ENCODE results near the gene GOLGA8N. TPM values are rescaled to one million over a fixed set of nuclear protein-coding genes. Genes with fewer than 3 reads are reported as not detected.

The GOLGA8N gene
- polyA plus RNA-seq, 1 donor from 2014 or later: 0.38 TPM

DNA sequence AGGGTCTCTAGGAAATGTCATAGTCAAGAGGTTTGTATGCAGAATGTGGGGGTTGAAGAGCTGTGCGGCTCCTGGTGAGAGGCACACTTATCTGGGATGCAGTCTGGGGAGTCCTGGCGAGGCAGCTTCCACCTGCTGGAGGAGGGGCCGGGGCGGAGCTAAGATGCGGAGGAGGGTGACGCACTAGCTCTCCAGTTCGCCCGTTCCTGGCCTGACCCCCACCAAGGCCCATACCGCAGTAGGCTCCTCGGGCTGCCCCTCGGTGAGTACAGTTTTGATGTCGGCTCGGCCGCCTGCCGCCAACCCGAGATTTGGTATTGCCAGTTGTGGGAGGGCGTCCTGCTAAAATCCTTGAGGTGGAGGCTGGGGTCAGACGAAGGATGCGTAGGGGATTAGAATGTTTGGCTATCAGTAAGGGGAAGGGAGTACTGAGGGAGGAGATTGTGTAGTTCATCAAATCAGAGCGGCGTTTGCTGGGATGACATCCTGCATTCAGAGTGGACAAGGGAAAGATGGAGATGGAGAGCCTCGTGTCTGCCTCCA is 48.3 kb downstream of the GOLGA8N start, which contains the start of gene SCG5:
SCG5 (plus strand) TSS at position 194 of the 543 bp plus-strand sequence. CDS start 1,883 bp downstream, outside the sequence.
- Mint-ChIP-seq H3K27ac (no peak within 1 kb of the TSS), H3K4me3 (peak within 1 kb of the TSS in 1 of 4 donors; percentile 3), H3K9me3 (no peaks in the 10 kb centered on the region), H3K36me3 (peaks cover 2% of the 10 kb centered on the region), H3K4me1 (peaks cover 10 to 15% (median 13%) of the 10 kb centered on the region in 3 donors), H3K27me3 (peaks cover 2% of the 10 kb centered on the region)

DNA sequence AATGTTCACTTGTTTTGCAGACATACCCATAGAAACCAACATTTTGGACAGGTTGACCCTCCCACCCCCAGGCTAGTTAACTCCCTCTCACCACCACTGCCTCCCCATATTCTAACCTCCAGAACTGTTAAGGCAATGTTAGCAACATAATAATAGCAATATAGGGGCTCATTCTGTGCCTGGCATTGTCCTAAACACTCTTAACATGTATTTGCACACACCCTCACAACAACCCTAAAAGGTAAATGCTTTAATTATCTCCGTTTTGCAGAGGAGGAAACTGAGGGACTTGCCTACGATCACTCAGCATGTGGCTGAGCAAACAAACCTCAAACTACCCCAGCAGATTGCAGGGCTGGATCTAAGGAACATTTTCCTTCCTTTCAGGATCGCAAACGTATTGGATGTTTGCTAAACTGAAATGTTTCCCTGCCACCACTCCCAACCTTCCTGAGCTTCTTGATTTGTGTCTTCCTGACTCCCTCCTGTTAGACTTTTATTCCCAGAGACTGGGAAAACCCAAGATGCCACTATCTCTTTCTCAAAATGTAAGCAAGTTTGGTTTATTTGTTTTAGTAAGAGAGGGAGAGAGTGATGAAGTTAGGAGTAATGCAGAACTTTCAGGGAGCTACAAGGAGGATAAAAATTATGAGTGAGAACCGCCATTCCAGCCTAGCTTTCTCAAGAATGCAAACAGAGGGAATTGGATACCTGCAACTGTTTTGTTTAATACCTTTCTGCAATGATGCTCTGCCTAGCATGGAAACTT is 49.6 kb downstream of the GOLGA8N start:
- H3K4me3 Mint-ChIP-seq: no peak overlapping the region
- H3K27ac Mint-ChIP-seq: no peak overlapping the region
- peaks cover 2% of the 10 kb centered on the region for H3K36me3 Mint-ChIP-seq
- H3K9me3 Mint-ChIP-seq: no peaks in the 10 kb centered on the region
- H3K27me3 Mint-ChIP-seq: peaks cover 2% of the 10 kb centered on the region
- peaks cover 0 to 4% (median 2%) of the 10 kb centered on the region in 3 donors for H3K4me1 Mint-ChIP-seq

- Mint-ChIP-seq H3K27ac (peak overlapping the region in 1 of 3 donors; percentile 14), H3K4me3 (no peak overlapping the region), H3K36me3 (peaks cover 3% of the 10 kb centered on the region), H3K4me1 (peaks cover 0 to 4% (median 2%) of the 10 kb centered on the region in 3 donors), H3K9me3 (no peaks in the 10 kb centered on the region), H3K27me3 (peaks cover 2% of the 10 kb centered on the region)
Observed at GRCh38 chr15:32643907-32644445, 50.7 kb downstream of the GOLGA8N start.

GRCh38 chr15:32646291-32646690 is 53.0 kb downstream of the GOLGA8N start:
- no peak overlapping the region for H3K27ac Mint-ChIP-seq
- peaks cover 0 to 2% (median 0%) of the 10 kb centered on the region in 3 donors for H3K4me1 Mint-ChIP-seq
- H3K36me3 Mint-ChIP-seq: peaks cover 3% of the 10 kb centered on the region

DNA sequence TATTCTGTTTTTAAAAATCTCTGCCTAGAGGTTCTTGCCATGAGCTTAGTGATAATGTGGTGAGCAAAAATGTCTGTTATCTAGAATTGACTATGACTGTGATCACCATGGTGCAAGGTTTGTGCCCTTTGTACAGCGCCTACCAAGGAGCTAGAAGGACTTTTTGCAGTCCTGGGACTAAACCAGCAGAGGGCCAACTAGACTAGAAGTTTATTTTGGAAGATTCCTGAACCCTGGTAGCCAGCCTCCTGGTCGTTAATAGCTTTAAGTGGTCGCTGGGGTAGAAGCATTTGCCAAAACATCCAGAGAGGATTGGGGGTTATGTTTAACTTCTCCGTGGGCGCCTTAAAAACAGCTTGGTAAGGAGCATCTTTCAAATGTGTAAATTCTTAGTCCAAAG is 56.1 kb downstream of the GOLGA8N start:
- Mint-ChIP-seq H3K9me3 (no peaks in the 10 kb centered on the region), H3K27ac (no peak overlapping the region), H3K36me3 (peaks cover 1% of the 10 kb centered on the region), H3K4me1 (no peaks in the 10 kb centered on the region), H3K27me3 (no peaks in the 10 kb centered on the region), H3K4me3 (no peak overlapping the region)

More at GRCh38 chr15:32646291-32646690, 53.0 kb downstream of the GOLGA8N start:
- Mint-ChIP-seq H3K27me3 (peaks cover 2% of the 10 kb centered on the region), H3K9me3 (no peaks in the 10 kb centered on the region), H3K4me3 (no peak overlapping the region)

DNA sequence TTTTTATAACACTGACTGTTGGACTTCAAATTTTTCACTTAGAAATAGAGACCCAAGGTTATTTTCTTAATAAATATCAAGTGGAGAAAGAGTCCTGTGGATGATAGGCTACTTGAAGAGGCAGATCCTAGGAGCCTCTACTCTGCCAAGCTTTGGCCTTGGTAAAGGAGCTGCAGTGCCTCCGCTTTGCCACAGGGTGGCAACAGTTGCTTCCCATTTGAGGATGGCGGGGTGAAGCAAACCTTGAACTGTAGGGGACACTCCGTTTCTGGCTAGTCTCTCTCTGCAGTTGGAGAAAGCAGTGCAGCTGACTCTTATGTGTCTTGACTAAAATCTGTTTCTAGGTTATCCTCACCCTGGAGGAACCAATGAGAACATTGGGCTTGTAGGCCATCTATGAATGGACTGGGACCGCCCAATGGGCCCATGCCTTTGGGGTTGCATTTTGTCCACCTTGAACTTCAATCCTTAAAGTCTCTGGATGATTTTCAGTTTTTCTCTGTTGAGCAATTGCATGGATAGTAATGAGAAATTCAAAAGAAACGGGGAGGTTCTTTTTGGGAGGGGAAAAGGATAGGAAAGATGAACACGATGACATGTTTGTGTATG is 58.1 kb downstream of the GOLGA8N start:
- Mint-ChIP-seq H3K27me3 (no peaks in the 10 kb centered on the region), H3K36me3 (peaks cover 1% of the 10 kb centered on the region), H3K4me3 (no peak overlapping the region), H3K4me1 (no peaks in the 10 kb centered on the region), H3K9me3 (no peaks in the 10 kb centered on the region), H3K27ac (peak overlapping the region in 1 of 3 donors; percentile 51)

DNA sequence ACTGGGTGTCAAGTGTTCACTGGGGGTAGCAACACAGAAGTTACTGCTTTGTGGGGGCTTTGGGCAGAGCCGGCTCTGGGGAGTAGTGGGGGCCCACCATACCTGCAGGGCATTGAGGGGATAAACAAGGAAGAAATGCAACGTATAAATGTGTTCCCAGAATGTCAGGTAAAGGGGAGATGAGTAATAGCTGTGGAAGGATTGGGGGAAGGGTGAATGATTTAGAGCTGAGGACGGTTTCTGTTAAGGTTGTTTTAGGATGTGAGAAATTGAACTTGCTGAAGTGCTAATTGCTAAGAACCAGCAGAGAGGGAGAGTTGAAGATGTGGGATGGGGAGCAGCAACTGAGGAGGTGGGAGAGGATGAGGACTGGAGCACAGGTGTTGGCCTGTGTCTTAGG is 58.9 kb downstream of the GOLGA8N start:
- H3K9me3 Mint-ChIP-seq: no peaks in the 10 kb centered on the region
- H3K4me1 Mint-ChIP-seq: peaks cover 0 to under 1% (median under 1%) of the 10 kb centered on the region in 3 donors
- no peak overlapping the region for H3K4me3 Mint-ChIP-seq
- H3K27me3 Mint-ChIP-seq: no peaks in the 10 kb centered on the region
- no peak overlapping the region for H3K27ac Mint-ChIP-seq
- H3K36me3 Mint-ChIP-seq: peaks cover 1% of the 10 kb centered on the region

DNA sequence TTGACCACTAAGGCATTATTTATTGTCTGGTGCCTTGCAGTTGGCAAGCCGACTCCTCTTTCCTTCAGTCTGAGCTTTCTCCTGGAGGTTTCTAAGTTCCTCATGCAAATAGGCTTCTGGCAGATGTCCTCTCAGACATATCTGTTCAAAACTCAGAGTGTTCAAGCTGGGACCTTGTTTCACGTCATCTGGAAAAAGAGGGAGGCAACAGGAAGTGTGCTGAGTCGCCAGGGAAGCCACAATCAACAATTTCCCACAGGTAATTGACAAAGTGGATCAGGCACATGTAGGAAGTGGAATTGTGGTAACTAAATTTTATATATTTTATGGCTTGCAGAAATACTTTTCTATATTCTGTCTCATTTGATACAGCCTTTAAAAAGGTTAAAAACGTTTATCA is 62.8 kb downstream of the GOLGA8N start:
- peaks cover 0 to 6% (median 5%) of the 10 kb centered on the region in 3 donors for H3K4me1 Mint-ChIP-seq
- no peaks in the 10 kb centered on the region for H3K27me3 Mint-ChIP-seq
- no peak overlapping the region for H3K4me3 Mint-ChIP-seq
- no peaks in the 10 kb centered on the region for H3K36me3 Mint-ChIP-seq
- H3K27ac Mint-ChIP-seq: no peak overlapping the region
- no peaks in the 10 kb centered on the region for H3K9me3 Mint-ChIP-seq

DNA sequence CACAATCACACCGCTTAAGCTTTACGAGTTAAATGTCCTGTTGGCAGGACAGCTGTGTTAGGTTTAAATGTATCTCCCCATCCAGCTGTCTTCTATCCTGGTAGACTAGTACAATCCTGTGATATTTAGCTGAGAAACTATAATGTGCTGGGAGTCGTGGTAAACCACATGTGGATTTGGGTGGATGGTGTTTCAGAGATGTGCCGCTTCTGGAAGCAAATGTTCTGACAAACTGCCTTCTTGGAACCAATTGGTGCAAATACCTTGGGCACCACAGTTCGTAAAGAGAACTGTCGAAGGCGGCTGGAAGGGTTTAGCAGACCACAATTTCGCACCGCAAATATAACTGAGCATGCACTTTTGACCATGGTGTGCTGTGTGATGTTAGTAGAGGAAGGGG is 63.2 kb downstream of the GOLGA8N start:
- Mint-ChIP-seq H3K27me3 (no peaks in the 10 kb centered on the region), H3K36me3 (no peaks in the 10 kb centered on the region), H3K4me3 (no peak overlapping the region), H3K9me3 (no peaks in the 10 kb centered on the region), H3K27ac (no peak overlapping the region), H3K4me1 (peaks cover 0 to 6% (median 5%) of the 10 kb centered on the region in 3 donors)

Other genes starting within 250 kb of the GOLGA8N start
- not detected for gene GOLGA8K, start 190.2 kb upstream of the GOLGA8N start, polyA plus RNA-seq
- not detected for gene GOLGA8O, start 137.8 kb upstream of the GOLGA8N start, polyA plus RNA-seq
- 2.4 TPM for gene ARHGAP11A, start 22.0 kb downstream of the GOLGA8N start, polyA plus RNA-seq
- not detected for gene SCG5, start 48.3 kb downstream of the GOLGA8N start, polyA plus RNA-seq
- not detected for gene GREM1, start 124.5 kb downstream of the GOLGA8N start, polyA plus RNA-seq

Measured in IgD-negative memory B cell (primary cell).